NT2/D1 (cell line): ENCODE data around the gene ZGRF1.

Experiments used
- YY1 ChIP-seq: IDR thresholded peaks from 2 replicates; pipeline ENCODE4 v1.6.1; 2011; ENCODE audit not compliant: insufficient read length, insufficient read depth
- ZNF274 ChIP-seq: IDR thresholded peaks from 2 replicates; pipeline ENCODE4 v1.6.1; 2011; ENCODE audit warnings: mild to moderate bottlenecking, low read depth, low read length

DNA sequence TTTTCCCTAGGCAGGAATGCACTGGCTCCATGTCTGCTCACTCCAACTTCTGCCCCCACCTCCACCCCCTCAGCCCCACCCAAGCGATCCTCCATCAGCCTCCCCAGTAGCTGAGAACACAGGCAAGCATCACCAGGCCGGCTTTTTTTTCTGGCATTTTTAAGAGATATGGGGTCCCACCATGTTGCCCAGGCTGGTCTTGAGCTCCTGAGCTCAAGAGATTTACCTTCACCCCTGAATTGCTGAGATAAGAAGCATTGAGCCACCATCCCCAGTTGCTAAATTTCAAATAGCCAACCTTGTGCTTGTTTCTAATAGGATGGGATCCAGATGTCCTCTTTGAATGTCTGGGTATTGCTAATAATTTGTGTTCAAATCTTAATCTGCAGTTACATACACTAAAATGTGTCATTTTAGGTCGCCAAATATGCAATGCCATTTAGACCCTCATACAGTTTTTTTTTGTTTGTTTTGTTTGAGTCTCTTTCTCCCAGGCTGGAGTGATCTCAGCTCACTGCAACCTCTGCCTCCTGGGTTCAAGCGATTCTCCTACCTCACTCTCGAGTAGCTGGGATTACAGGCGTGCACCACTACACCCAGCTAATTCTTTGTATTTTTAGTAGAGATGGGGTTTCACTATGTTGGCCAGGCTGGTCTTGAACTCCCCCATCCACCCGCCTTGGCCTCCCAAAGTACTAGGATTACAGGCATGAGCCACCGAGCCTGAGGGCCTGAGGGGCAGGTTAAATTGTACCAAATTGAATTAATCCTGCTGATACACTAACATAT is 9.0 kb upstream of the ZGRF1 start:
- peak; percentile 21 for TF ChIP-seq YY1
- no peak for TF ChIP-seq ZNF274
